SH-SY5Y (cell line): Measurements from ENCODE around the gene PCARE.

Experiments
- GATA2 ChIP-seq: IDR thresholded peaks from 2 replicates; pipeline ENCODE4 v1.6.1; 2011; ENCODE audit warnings: mild to moderate bottlenecking, low read depth, low read length
- GATA3 ChIP-seq: IDR thresholded peaks from 2 replicates; pipeline ENCODE4 v1.6.1; 2011; ENCODE audit warnings: low read depth, mild to moderate bottlenecking, low read length, moderate library complexity

GRCh38 chr2:29084554-29084953, 10.2 kb upstream of the PCARE start:
- TF ChIP-seq GATA3 (no peak), GATA2 (no peak)
